Measurements from ENCODE around the gene ACER3. TPM values are rescaled to one million over a fixed set of nuclear protein-coding genes. Genes with fewer than 3 reads are reported as not detected.
"Not testable (repeated sequence)": the region's sequence is repeated elsewhere in the genome, so short reads cannot be mapped to it uniquely, and the experiment has no call there.

Gene ACER3
- total RNA-seq, 1 donor from 2014 or later = 56.7 TPM

GRCh38 chr11:77044356-77044755 is 183.6 kb downstream of the ACER3 start:
- no peak for ATAC-seq
- intact Hi-C loops (cut with DNase I) = loop anchor here (10.0 kb wide), 1 partner anchor 240 kb away; no protein-coding TSS in a partner anchor
- no peak for DNase-seq (ENCODE audit: low spot score)

GRCh38 chr11:77044886-77045285 is 184.2 kb downstream of the ACER3 start:
- intact Hi-C loops (cut with DNase I) = loop anchor here (10.0 kb wide), 1 partner anchor 240 kb away; no protein-coding TSS in a partner anchor
- DNase-seq (ENCODE audit: low spot score) (no peak), ATAC-seq (no peak)

DNA sequence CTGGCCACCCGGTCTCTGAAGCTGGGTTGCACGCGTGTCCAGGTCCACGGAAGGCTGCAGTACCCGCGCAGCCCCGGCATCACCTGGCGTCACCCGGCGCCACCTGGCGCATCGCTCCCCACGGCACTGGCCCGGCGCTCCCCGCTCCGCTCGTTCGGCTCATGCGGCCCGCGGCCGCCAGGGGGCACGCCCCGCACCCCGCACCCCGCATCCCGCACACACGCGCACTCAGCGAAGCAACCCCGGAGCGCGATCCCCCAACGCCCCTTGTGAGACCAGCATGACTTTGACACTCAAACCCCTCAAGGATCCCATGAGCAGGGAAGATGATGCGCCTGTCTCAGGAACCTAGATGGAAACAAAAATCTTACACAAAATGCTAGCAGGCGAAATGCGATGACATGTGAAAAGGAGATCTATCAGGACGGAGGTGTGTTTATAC is 185.4 kb downstream of the ACER3 start:
- intact Hi-C loops (cut with DNase I) = loop anchor here (10.0 kb wide), 1 partner anchor 241 kb away; no protein-coding TSS in a partner anchor
- no peak for DNase-seq (ENCODE audit: low spot score)
- ATAC-seq = peak; percentile 16

- DNase-seq (ENCODE audit: low spot score) (peak; percentile 80), ATAC-seq (peak; percentile 96)
- intact Hi-C loops (cut with DNase I) = loop anchor here (10.0 kb wide), 1 partner anchor 242 kb away; no protein-coding TSS in a partner anchor
Measured at GRCh38 chr11:77047007-77047927, 186.5 kb downstream of the ACER3 start.

DNA sequence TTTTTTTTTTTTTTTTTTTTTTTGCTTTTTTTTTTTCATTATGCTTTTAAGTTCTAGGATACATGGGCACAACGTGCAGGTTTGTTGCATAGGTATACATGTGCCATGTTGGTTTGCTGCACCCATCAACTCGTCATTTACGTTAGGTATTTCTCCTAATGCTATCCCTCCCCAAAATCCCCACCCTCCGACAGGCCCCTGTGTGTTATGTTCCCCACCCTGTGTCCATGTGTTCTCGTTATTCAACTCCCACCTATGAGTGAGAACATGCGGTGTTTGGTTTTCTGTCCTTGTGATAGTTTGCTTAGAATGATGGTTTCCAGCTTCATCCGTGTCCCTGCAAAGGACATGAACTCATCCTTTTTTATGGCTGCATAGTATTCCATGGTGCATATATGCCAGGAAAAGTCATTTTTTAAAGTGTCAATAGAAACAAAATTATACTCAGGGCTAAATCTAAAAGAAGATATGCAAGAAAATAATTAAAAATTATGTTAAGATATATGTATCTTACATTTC is 187.3 kb downstream of the ACER3 start:
- DNase-seq (ENCODE audit: low spot score); ATAC-seq: not testable (repeated sequence)
- intact Hi-C loops (cut with DNase I) = loop anchor here (10.0 kb wide), 1 partner anchor 243 kb away; no protein-coding TSS in a partner anchor

DNA sequence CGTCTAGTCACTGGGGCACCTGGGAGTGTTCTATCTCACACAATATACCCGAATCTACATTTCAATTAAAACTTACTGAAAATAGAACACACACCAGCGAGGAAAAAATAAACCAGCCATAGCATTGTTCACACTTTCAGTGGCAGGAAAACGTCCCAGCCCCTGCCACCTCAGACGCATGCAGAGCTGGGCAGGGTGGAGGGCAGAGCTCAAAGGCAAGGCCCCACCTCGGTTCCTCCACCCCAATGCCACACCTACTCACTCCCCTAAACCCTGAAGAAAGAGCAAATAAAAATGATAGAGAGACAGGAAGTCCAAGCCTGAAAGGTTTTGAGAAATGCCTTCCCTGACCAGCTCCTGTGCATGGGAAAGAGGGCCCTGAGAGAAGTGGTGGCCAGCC is 188.3 kb downstream of the ACER3 start:
- intact Hi-C loops (cut with DNase I) = loop anchor here (10.0 kb wide), 1 partner anchor 244 kb away; no protein-coding TSS in a partner anchor
- no peak for ATAC-seq
- no peak for DNase-seq (ENCODE audit: low spot score)

GRCh38 chr11:77051511-77051910 is 190.8 kb downstream of the ACER3 start:
- ATAC-seq = no peak
- intact Hi-C loops (cut with DNase I) = no loop called here

DNA sequence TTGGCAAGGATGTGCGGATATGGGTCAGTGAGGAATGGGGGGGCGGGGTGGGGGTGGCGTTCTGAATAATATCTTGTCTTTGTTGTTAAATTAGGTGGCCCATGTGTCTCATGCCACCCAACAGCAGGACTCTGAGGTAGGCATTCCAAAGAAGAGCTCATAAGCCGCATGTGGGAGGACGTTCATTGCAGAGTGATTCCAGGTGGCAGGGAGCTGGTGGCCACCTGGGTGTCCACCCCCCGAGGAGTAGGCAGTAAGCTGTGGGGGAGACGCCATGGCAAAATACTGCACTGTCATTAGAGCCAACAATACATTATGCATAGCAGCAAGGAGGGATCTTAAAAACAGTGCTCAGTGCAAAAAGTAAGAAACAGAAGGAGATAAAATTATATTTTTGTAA is 191.8 kb downstream of the ACER3 start:
- DNase-seq (ENCODE audit: low spot score) (no peak), ATAC-seq (no peak)
- intact Hi-C loops (cut with DNase I) = no loop called here

More at GRCh38 chr11:77051511-77051910, 190.8 kb downstream of the ACER3 start:
- DNase-seq (ENCODE audit: low spot score) = no peak

- DNase-seq (ENCODE audit: low spot score) (no peak), ATAC-seq (no peak)
- intact Hi-C loops (cut with DNase I) = loop anchor here (1.0 kb wide), 1 partner anchor 35 kb away; no protein-coding TSS in a partner anchor
Measured at GRCh38 chr11:77053217-77054015, 192.7 kb downstream of the ACER3 start.

- DNase-seq (ENCODE audit: low spot score) (no peak), ATAC-seq (no peak)
- intact Hi-C loops (cut with DNase I) = loop anchor here (1.0 kb wide), 1 partner anchor 34 kb away; no protein-coding TSS in a partner anchor
Measured at GRCh38 chr11:77054084-77054483, 193.4 kb downstream of the ACER3 start.

- ATAC-seq = no peak
- intact Hi-C loops (cut with DNase I) = no loop called here
- DNase-seq (ENCODE audit: low spot score) = no peak
Measured at GRCh38 chr11:77055101-77055561, 194.4 kb downstream of the ACER3 start.

DNA sequence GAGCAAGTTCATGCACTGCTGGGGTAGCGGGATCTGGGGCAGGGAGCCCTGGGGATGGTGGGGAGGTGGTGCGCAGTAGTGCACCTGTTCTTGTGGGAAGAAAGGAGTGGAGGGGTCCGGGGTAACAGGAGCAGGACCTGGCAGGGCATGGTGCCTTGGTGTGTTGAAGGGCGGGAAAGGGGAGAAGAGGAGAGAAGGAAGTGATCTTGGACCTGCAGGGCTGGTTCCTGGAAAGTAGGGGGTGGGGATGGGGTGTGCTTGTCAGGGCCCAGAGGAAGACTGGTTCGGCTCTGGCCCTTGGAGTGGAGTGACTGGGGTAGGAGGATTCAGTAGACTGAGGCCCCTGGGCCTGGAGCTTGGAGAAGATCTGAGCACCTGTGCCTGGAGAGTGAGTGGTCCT is 195.2 kb downstream of the ACER3 start:
- ATAC-seq (no peak), DNase-seq (ENCODE audit: low spot score) (no peak)
- intact Hi-C loops (cut with DNase I) = no loop called here

- DNase-seq (ENCODE audit: low spot score) = no peak
- no peak for ATAC-seq
- intact Hi-C loops (cut with DNase I) = no loop called here
Measured at GRCh38 chr11:77056814-77057402, 196.2 kb downstream of the ACER3 start.

- DNase-seq (ENCODE audit: low spot score) (no peak), ATAC-seq (no peak)
- intact Hi-C loops (cut with DNase I) = no loop called here
Measured at GRCh38 chr11:77057938-77058474, 197.3 kb downstream of the ACER3 start.

GRCh38 chr11:77058900-77059299 is 198.2 kb downstream of the ACER3 start:
- intact Hi-C loops (cut with DNase I) = no loop called here
- DNase-seq (ENCODE audit: low spot score) (no peak), ATAC-seq (no peak)

GRCh38 chr11:77059806-77060205 is 199.1 kb downstream of the ACER3 start:
- DNase-seq (ENCODE audit: low spot score) (no peak), ATAC-seq (no peak)
- intact Hi-C loops (cut with DNase I) = no loop called here

DNA sequence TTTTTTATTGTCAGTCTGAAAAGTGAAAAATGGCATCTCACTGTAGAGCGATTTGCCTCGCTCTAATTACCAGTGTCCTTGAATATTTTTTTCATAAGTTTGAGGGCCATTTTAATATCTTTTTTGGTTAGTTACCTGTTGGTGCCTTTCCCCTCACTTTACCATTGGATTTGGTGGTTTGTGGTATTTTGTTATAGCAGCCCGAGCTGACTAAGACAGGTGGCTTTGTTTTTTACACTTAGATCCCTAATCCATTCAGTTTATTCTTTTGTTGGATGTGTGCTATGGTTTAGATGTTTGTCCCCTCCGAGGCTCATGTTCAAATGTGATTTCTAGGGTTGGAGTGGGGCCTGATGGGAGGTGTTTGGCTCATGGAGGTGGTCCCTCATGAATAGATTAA is 199.5 kb downstream of the ACER3 start:
- ATAC-seq (no peak), DNase-seq (ENCODE audit: low spot score) (no peak)
- intact Hi-C loops (cut with DNase I) = no loop called here

DNA sequence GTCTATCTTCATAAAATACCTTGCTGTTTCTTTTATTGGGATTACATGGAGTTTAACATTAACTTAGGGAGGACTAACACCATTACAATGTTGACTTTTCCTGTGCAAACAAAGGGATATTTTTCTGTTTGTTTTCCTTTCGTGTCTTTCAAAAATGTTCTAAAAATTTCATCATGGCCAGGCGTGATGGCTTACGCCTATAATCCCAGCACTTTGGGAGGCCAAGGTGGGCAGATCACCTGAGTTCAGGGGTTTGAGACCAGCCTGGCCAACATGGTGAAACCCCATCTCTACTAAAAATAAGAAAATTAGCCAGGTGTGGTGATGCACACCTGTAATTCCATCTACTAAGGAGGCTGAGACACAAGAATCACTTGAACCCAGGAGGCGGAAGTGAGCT is 200.5 kb downstream of the ACER3 start:
- intact Hi-C loops (cut with DNase I); ATAC-seq; DNase-seq (ENCODE audit: low spot score): not testable (repeated sequence)

All from sciatic nerve (tissue), 2 donors.